GM12878 (cell line): ENCODE results near the gene TMCC2. TPM values are rescaled to one million over a fixed set of nuclear protein-coding genes. Genes with fewer than 3 reads are reported as not detected.

Source experiments
- BCL11A ChIP-seq: IDR thresholded peaks from 2 replicates; pipeline ENCODE4 v1.6.1; 2011; ENCODE audit warnings: low read depth, low read length
- BHLHE40 ChIP-seq, 2 experiments: fragments of 450-650 bp in 1 of 2; IDR thresholded peaks; 2 replicates each; pipeline ENCODE4 v1.6.1; 2011 to 2017; ENCODE audit warnings: low read depth in 2 of 2, borderline replicate concordance in 1 of 2, improper control_type of control experiment in 1 of 2, low read length in 1 of 2, mild to moderate bottlenecking in 1 of 2
- CBFB ChIP-seq: IDR thresholded peaks from 2 replicates; pipeline ENCODE4 v1.6.1; 2016; ENCODE audit warnings: antibody characterized with exemption, low read depth
- CREB1 ChIP-seq: IDR thresholded peaks from 2 replicates; pipeline ENCODE4 v1.6.1; 2012; ENCODE audit warnings: low read depth, mild to moderate bottlenecking, inconsistent platforms
- EGR1 ChIP-seq, 2 experiments: IDR thresholded peaks; 1 replicate in 1 of 2; 2 replicates in 1 of 2; pipeline ENCODE4 v1.6.1; 2011 to 2012; ENCODE audit warnings: low read depth in 2 of 2, low read length in 2 of 2, borderline replicate concordance in 1 of 2, mild to moderate bottlenecking in 1 of 2, moderate library complexity in 1 of 2
- ESRRA ChIP-seq: IDR thresholded peaks from 2 replicates; pipeline ENCODE4 v1.6.1; 2012; ENCODE audit warnings: mild to moderate bottlenecking, low read length, improper control_type of control experiment
- ETV6 ChIP-seq, 2 experiments: fragments of 450-650 bp in 1 of 2; IDR thresholded peaks in 1 of 2; conservative IDR thresholded peaks in 1 of 2; 2 replicates each; pipeline ENCODE4 v1.6.1; 2014; ENCODE audit warnings: antibody characterized with exemption in 1 of 2, borderline replicate concordance in 1 of 2, low read depth in 1 of 2, mild to moderate bottlenecking in 1 of 2, moderate library complexity in 1 of 2
- FOS ChIP-seq: IDR thresholded peaks from 3 replicates; pipeline ENCODE4 v1.6.1; 2011; ENCODE audit warnings: borderline replicate concordance; ENCODE audit not compliant: insufficient read length; ENCODE audit errors: extremely low read depth
- IRF4 ChIP-seq: IDR thresholded peaks from 2 replicates; pipeline ENCODE4 v1.6.1; 2011; ENCODE audit warnings: low read depth, low read length
- JUND ChIP-seq: IDR thresholded peaks from 2 replicates; pipeline ENCODE4 v1.6.1; 2012; ENCODE audit warnings: low read depth, mild to moderate bottlenecking, low read length, improper control_type of control experiment, moderate library complexity
- MEF2B ChIP-seq: fragments of 450-650 bp; IDR thresholded peaks from 2 replicates; pipeline ENCODE4 v1.6.1; 2018; ENCODE audit warnings: mild to moderate bottlenecking, moderate library complexity; ENCODE audit not compliant: partially characterized antibody, poor library complexity, severe bottlenecking
- MXI1 ChIP-seq: fragments of 150-350 bp; IDR thresholded peaks from 2 replicates; pipeline ENCODE4 v1.6.1; 2011; ENCODE audit warnings: low read depth, mild to moderate bottlenecking, inconsistent platforms, low read length, improper control_type of control experiment
- MYC ChIP-seq: IDR thresholded peaks from 2 replicates; pipeline ENCODE4 v1.6.1; 2011; ENCODE audit warnings: mild to moderate bottlenecking, low read length, moderate library complexity, inconsistent platforms; ENCODE audit not compliant: insufficient read depth, insufficient replicate concordance, insufficient read length, severe bottlenecking
- NBN ChIP-seq: fragments of 450-650 bp; IDR thresholded peaks from 2 replicates; pipeline ENCODE4 v1.6.1; 2016
- NR2C1 ChIP-seq: fragments of 450-650 bp; IDR thresholded peaks from 2 replicates; pipeline ENCODE4 v1.6.1; 2017; ENCODE audit warnings: antibody characterized with exemption, mild to moderate bottlenecking, moderate library complexity
- NR2F1 ChIP-seq: fragments of 450-650 bp; conservative IDR thresholded peaks from 2 replicates; pipeline ENCODE4 v1.6.1; 2017; ENCODE audit warnings: mild to moderate bottlenecking
- PML ChIP-seq: IDR thresholded peaks from 2 replicates; pipeline ENCODE4 v1.6.1; 2012; ENCODE audit warnings: low read length, inconsistent platforms
- POLR2AphosphoS2 ChIP-seq: IDR thresholded peaks from 2 replicates; pipeline ENCODE4 v1.6.1; 2011; ENCODE audit warnings: low read depth, mild to moderate bottlenecking, low read length, improper control_type of control experiment, moderate library complexity
- RAD21 ChIP-seq: IDR thresholded peaks from 2 replicates; pipeline ENCODE4 v1.6.1; 2011; ENCODE audit warnings: mild to moderate bottlenecking, low read depth, low read length, moderate library complexity; ENCODE audit not compliant: insufficient read depth
- SMARCA5 ChIP-seq: fragments of 450-650 bp; IDR thresholded peaks from 2 replicates; pipeline ENCODE4 v1.6.1; 2017; ENCODE audit warnings: mild to moderate bottlenecking
- SPI1 ChIP-seq: IDR thresholded peaks from 2 replicates; pipeline ENCODE4 v1.6.1; 2011; ENCODE audit warnings: low read depth, mild to moderate bottlenecking, low read length, moderate library complexity, borderline replicate concordance; ENCODE audit not compliant: insufficient read depth
- TARDBP ChIP-seq: IDR thresholded peaks from 2 replicates; pipeline ENCODE4 v1.6.1; 2016; ENCODE audit warnings: borderline replicate concordance
- WRNIP1 ChIP-seq: IDR thresholded peaks from 2 replicates; pipeline ENCODE4 v1.6.1; 2011; ENCODE audit warnings: low read depth, low read length, improper control_type of control experiment, borderline replicate concordance
- ZNF217 ChIP-seq: fragments of 450-650 bp; IDR thresholded peaks from 2 replicates; pipeline ENCODE4 v1.6.1; 2017; ENCODE audit warnings: antibody characterized with exemption, mild to moderate bottlenecking
- ZNF622 ChIP-seq: fragments of 450-650 bp; IDR thresholded peaks from 2 replicates; pipeline ENCODE4 v1.6.1; 2017; ENCODE audit warnings: mild to moderate bottlenecking, inconsistent platforms
- ZZZ3 ChIP-seq: IDR thresholded peaks from 2 replicates; pipeline ENCODE4 v1.6.1; 2011; ENCODE audit warnings: low read depth; ENCODE audit not compliant: control insufficient read depth, insufficient read length
- polyA plus RNA-seq, 11 experiments: library from polyadenylated mRNA; depleted of rRNA in 4 of 11; unstranded in 6 of 11; stranded (reverse) in 5 of 11; fragments of >200 nt; fragmentation: Nextera tagmentation in 4 of 11; fragmentation: Illumina TruSeq in 1 of 11; extraction: Ambion mirVana in 4 of 11; extraction: Trizol in 1 of 11; gene quantifications; 1 replicate in 1 of 11; 2 replicates in 10 of 11; pipeline versions ENCODE4 v1.2.1 to v1.2.3, GENCODE V29; 2011 to 2016; ENCODE audit warnings: inconsistent platforms in 2 of 11, missing spikeins in 2 of 11, low read depth in 1 of 11
- total RNA-seq, 4 experiments: library from RNA; depleted of rRNA in 3 of 4; stranded (reverse); fragments of >200 nt in 3 of 4; fragmentation: Illumina TruSeq in 1 of 4; extraction: Trizol in 1 of 4; gene quantifications; 2 replicates each; pipeline versions ENCODE4 v1.2.1 to v1.2.3, GENCODE V29; 2013 to 2021
- TF ChIP-seq, protein P1 (sequence below): fragments of 450-650 bp; IDR thresholded peaks from 2 replicates; pipeline ENCODE4 v1.6.1; 2017; ENCODE audit warnings: antibody characterized with exemption, mild to moderate bottlenecking, moderate library complexity
- TF ChIP-seq, protein P2 (sequence below): IDR thresholded peaks from 2 replicates; pipeline ENCODE4 v1.6.1; 2011; ENCODE audit warnings: low read depth, low read length, improper control_type of control experiment, borderline replicate concordance
- TF ChIP-seq, protein P3 (sequence below): IDR thresholded peaks from 2 replicates; pipeline ENCODE4 v1.6.1; 2012; ENCODE audit warnings: low read depth, low read length, improper control_type of control experiment

Gene TMCC2
- total and polyA plus RNA-seq, 10 of the 15 experiments (the other 5 are each of a cell fraction or from before 2014, with no cell fraction given): 0.06 to 2.3 (median 0.76) TPM

DNA sequence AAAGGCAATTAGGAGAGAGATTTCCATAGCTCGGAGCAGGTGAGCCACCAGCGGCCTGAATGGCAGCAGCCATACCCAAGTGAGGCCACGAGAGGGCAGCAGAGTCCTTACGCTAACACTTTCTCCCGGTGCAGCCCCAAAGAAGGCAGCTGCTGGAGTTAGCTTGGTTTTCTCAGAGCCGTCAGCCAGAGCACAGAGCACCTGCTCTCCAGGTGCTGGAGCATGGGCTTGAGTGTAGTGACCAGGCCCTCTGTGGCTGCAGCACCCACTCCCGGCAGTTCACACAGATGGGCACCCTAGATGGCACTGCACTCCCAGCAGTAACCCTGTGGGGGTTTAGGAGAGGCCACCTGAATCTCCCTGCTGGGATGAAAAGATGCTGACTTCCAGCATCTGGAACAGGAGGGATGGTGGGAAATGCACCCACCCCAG, 45.8 kb downstream of the TMCC2 start (continued):
- TF ChIP-seq NR2C1 (no peak), ETV6 (conservative IDR thresholded peaks at IDR 0.05 in 1 of 2, IDR thresholded peaks at IDR 0.05 in 1 of 2; ENCODE audit: borderline replicate concordance in 1 of 2, low read depth in 1 of 2) (no peak), MEF2B (no peak), CBFB (no peak), MYC (no peak), WRNIP1 (0 out of 2 replicates have a peak, but pooled peaks have one; percentile 80), ZNF217 (no peak), BHLHE40 (IDR thresholded peaks at IDR 0.05; ENCODE audit: borderline replicate concordance in 1 of 2, low read depth in 2 of 2, low read length in 1 of 2) (peak; percentile 55 to 57; a peak in 2 of 4 replicates), IRF4 (peak; percentile 21; the same call in 1 of the 2 replicates), SPI1 (no peak), BCL11A (no peak), MXI1 (peak; percentile 31; the same call in 1 of the 2 replicates), FOS (no peak), ESRRA (no peak), POLR2AphosphoS2 (no peak), ZZZ3 (no peak), ZNF622 (no peak), NBN (peak; percentile 70; the same call in 1 of the 2 replicates), SMARCA5 (0 out of 2 replicates have a peak, but pooled peaks have one; percentile 28), EGR1 (IDR thresholded peaks at IDR 0.05; ENCODE audit: borderline replicate concordance in 1 of 2, low read depth in 2 of 2, low read length in 2 of 2) (no peak), TARDBP (0 out of 2 replicates have a peak, but pooled peaks have one; percentile 67), RAD21 (peak; percentile 96), PML (no peak), CREB1 (no peak), NR2F1 (no peak), JUND (0 out of 2 replicates have a peak, but pooled peaks have one; percentile 4)
- TF ChIP-seq, protein P1, sequence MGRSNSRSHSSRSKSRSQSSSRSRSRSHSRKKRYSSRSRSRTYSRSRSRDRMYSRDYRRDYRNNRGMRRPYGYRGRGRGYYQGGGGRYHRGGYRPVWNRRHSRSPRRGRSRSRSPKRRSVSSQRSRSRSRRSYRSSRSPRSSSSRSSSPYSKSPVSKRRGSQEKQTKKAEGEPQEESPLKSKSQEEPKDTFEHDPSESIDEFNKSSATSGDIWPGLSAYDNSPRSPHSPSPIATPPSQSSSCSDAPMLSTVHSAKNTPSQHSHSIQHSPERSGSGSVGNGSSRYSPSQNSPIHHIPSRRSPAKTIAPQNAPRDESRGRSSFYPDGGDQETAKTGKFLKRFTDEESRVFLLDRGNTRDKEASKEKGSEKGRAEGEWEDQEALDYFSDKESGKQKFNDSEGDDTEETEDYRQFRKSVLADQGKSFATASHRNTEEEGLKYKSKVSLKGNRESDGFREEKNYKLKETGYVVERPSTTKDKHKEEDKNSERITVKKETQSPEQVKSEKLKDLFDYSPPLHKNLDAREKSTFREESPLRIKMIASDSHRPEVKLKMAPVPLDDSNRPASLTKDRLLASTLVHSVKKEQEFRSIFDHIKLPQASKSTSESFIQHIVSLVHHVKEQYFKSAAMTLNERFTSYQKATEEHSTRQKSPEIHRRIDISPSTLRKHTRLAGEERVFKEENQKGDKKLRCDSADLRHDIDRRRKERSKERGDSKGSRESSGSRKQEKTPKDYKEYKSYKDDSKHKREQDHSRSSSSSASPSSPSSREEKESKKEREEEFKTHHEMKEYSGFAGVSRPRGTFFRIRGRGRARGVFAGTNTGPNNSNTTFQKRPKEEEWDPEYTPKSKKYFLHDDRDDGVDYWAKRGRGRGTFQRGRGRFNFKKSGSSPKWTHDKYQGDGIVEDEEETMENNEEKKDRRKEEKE: no peak
- TF ChIP-seq, protein P2, sequence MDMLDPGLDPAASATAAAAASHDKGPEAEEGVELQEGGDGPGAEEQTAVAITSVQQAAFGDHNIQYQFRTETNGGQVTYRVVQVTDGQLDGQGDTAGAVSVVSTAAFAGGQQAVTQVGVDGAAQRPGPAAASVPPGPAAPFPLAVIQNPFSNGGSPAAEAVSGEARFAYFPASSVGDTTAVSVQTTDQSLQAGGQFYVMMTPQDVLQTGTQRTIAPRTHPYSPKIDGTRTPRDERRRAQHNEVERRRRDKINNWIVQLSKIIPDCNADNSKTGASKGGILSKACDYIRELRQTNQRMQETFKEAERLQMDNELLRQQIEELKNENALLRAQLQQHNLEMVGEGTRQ: no peak
- TF ChIP-seq, protein P3, sequence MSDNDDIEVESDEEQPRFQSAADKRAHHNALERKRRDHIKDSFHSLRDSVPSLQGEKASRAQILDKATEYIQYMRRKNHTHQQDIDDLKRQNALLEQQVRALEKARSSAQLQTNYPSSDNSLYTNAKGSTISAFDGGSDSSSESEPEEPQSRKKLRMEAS: 0 out of 2 replicates have a peak, but pooled peaks have one; percentile 45
